Measurements from ENCODE around the gene PCDHB1. TPM values are rescaled to one million over a fixed set of nuclear protein-coding genes. Genes with fewer than 3 reads are reported as not detected.

The PCDHB1 gene
- total RNA-seq, 1 donor from 2014 or later: not detected

GRCh38 chr5:141105350-141105749 lies 54.2 kb downstream of the PCDHB1 start:
- no peak overlapping the region for H3K27ac Mint-ChIP-seq (ENCODE audit: unreplicated experiment)
- Histone ChIP-seq H3K79me2 (ENCODE audit: insufficient read depth, low read length) (no peaks in the 10 kb centered on the region), H3K36me3 (ENCODE audit: insufficient read depth, low read length) (no peaks in the 10 kb centered on the region), H3K4me3 (ENCODE audit: insufficient read depth, low read depth, low read length) (no peak overlapping the region), H4K20me1 (ENCODE audit: insufficient read depth, low read length) (no peaks in the 10 kb centered on the region), H3K4me1 (ENCODE audit: insufficient read depth, low read length) (no peaks in the 10 kb centered on the region), H3K9me3 (ENCODE audit: insufficient read depth, low read depth, low read length) (peaks cover 12% of the 10 kb centered on the region), H3K27me3 (ENCODE audit: insufficient read depth, low read length) (no peaks in the 10 kb centered on the region), H3K27ac (ENCODE audit: low read depth, low read length) (no peak overlapping the region), H3K9ac (ENCODE audit: low read length) (no peak overlapping the region), H2AFZ (ENCODE audit: low read depth, low read length) (no peak overlapping the region), H3K4me2 (ENCODE audit: low read length) (no peak overlapping the region)
- TF ChIP-seq CTCF (IDR thresholded peaks at IDR 0.05; ENCODE audit: insufficient read depth, low read depth, low read length) (no peak), EZH2 (IDR thresholded peaks at IDR 0.05; ENCODE audit: insufficient read depth, low read length) (no peak)
- H3K36me3 Mint-ChIP-seq (ENCODE audit: low read depth, unreplicated experiment): peaks cover 28% of the 10 kb centered on the region
- no peaks in the 10 kb centered on the region for H3K27me3 Mint-ChIP-seq (ENCODE audit: low read depth, unreplicated experiment)
- H3K9me3 Mint-ChIP-seq (ENCODE audit: unreplicated experiment): peaks cover 14% of the 10 kb centered on the region
- FAIRE-seq (no peak), DNase-seq (ENCODE audit: low read depth) (no peak)
- no peak overlapping the region for H3K4me3 Mint-ChIP-seq (ENCODE audit: unreplicated experiment)
- no peaks in the 10 kb centered on the region for H3K4me1 Mint-ChIP-seq (ENCODE audit: low read depth, unreplicated experiment)

Other genes with a start within 250 kb of the PCDHB1 start
- 9.5 and 9.6 TPM in 2 replicates for gene PCDHA4, start 244.3 kb upstream of the PCDHB1 start, total RNA-seq
- gene PCDHA5, start 229.8 kb upstream of the PCDHB1 start, total RNA-seq: 1.0 and 1.7 TPM in 2 replicates
- gene PCDHA6, start 223.4 kb upstream of the PCDHB1 start, total RNA-seq: 2.7 TPM in 2 replicates
- 2.6 TPM in 2 replicates for gene PCDHA7, start 217.1 kb upstream of the PCDHB1 start, total RNA-seq
- gene PCDHA8, start 210.2 kb upstream of the PCDHB1 start, total RNA-seq: 0.99 and 1.0 TPM in 2 replicates
- gene PCDHA9, start 203.0 kb upstream of the PCDHB1 start, total RNA-seq: 0.95 and 1.1 TPM in 2 replicates
- 15.5 and 16.0 TPM in 2 replicates for gene PCDHA10, start 195.5 kb upstream of the PCDHB1 start, total RNA-seq
- 4.9 and 5.8 TPM in 2 replicates for gene PCDHA11, start 182.4 kb upstream of the PCDHB1 start, total RNA-seq
- gene PCDHA12, start 176.1 kb upstream of the PCDHB1 start, total RNA-seq: 13.8 and 16.0 TPM in 2 replicates
- 1.2 and 1.7 TPM in 2 replicates for gene PCDHA13, start 169.2 kb upstream of the PCDHB1 start, total RNA-seq
- gene PCDHAC1, start 125.1 kb upstream of the PCDHB1 start, total RNA-seq: 5.7 and 5.9 TPM in 2 replicates
- 6.9 and 7.7 TPM in 2 replicates for gene PCDHAC2, start 84.9 kb upstream of the PCDHB1 start, total RNA-seq
- 44.3 and 50.7 TPM in 2 replicates for gene PCDHB2, start 43.2 kb downstream of the PCDHB1 start, total RNA-seq
- gene PCDHB3, start 49.1 kb downstream of the PCDHB1 start, total RNA-seq: 3.6 and 3.9 TPM in 2 replicates
- 1.0 and 1.1 TPM in 2 replicates for gene PCDHB4, start 70.4 kb downstream of the PCDHB1 start, total RNA-seq
- gene PCDHB5, start 83.8 kb downstream of the PCDHB1 start, total RNA-seq: 8.7 and 9.7 TPM in 2 replicates
- gene PCDHB6, start 98.7 kb downstream of the PCDHB1 start, total RNA-seq: 0.50 and 0.70 TPM in 2 replicates
- gene PCDHB7, start 121.3 kb downstream of the PCDHB1 start, total RNA-seq: 0.79 and 1.0 TPM in 2 replicates
- gene PCDHB8, start 126.4 kb downstream of the PCDHB1 start, total RNA-seq: 4.9 and 5.3 TPM in 2 replicates
- gene PCDHB16, start 131.0 kb downstream of the PCDHB1 start, total RNA-seq: 3.2 and 4.4 TPM in 2 replicates
- gene PCDHB9, start 135.8 kb downstream of the PCDHB1 start, total RNA-seq: 3.6 and 5.3 TPM in 2 replicates
- 6.4 and 7.0 TPM in 2 replicates for gene PCDHB10, start 141.0 kb downstream of the PCDHB1 start, total RNA-seq
- 2.1 TPM in 2 replicates for gene PCDHB11, start 148.3 kb downstream of the PCDHB1 start, total RNA-seq
- 0.87 and 1.2 TPM in 2 replicates for gene PCDHB12, start 157.3 kb downstream of the PCDHB1 start, total RNA-seq
- 3.3 TPM in 2 replicates for gene PCDHB13, start 162.5 kb downstream of the PCDHB1 start, total RNA-seq
- 5.6 and 6.4 TPM in 2 replicates for gene PCDHB14, start 172.0 kb downstream of the PCDHB1 start, total RNA-seq
- 1.3 and 1.6 TPM in 2 replicates for gene PCDHB15, start 194.0 kb downstream of the PCDHB1 start, total RNA-seq

Data from astrocyte (in vitro differentiated cells and primary cell).